Fibroblast of skin of back (primary cell): ENCODE measurements around the gene ADARB1.
"Not testable (repeated sequence)": the region's sequence is repeated elsewhere in the genome, so short reads cannot be mapped to it uniquely, and the experiment has no call there.

Experiments
- DNase-seq: peaks from one replicate; pipeline ENCODE4 v3.0.0-alpha.2; 2013

The ADARB1 gene

DNA sequence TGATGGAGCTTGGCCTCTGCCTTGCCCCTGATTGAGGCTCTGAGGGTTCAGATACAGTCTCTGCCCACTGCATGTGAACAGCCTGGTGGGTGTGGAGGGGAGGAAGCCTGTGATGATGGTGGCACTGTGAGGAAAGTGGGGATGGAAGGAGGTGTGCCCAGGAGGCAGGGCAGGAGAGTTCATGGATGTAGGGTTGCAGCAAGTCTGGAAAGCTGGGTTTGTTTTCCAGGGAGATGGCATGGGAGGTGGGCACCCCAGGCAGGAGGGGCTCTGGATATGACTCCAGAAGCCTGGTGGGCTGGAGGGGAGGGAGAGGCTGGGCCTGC is 63.2 kb downstream of the ADARB1 start:
- DNase-seq: no peak

DNA sequence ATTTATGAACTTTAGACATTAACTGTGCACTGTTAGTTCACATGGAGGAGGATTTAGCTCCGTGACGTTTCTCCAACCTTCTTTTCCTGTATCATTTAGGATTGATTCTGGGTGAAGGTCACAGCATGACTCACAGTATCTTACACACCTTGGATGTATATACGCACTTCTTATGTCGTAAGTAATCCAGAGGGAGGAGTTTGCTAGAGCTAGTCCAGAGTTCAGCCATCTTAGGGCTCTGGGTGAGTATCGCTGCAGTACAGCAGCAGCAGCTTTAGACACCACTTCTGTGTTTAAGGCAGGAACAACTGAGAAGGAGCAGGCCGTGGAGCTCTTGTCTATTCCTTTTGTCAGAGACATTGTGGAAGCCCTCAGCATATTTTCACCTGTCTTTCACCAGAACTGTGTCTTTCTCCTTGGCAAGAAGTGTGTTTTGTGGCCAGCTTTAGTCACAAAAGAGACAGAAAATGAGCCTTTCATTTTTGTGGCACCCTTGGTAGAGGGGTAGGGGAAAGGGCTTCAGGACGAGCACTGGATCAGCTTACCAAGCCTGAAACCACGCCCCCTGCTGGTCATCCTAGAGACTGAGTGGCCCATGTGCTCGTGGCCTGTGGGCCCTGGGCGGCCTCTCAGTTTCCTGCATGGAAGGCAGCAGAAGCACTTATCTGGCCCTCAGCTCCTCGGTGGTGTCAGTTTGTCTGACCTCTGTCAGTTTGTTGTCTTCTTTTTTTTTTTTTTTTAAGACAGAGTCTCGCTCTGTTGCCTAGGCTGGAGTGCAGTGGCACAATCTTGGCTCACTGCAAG is 64.0 kb downstream of the ADARB1 start:
- DNase-seq: peak; percentile 68

DNA sequence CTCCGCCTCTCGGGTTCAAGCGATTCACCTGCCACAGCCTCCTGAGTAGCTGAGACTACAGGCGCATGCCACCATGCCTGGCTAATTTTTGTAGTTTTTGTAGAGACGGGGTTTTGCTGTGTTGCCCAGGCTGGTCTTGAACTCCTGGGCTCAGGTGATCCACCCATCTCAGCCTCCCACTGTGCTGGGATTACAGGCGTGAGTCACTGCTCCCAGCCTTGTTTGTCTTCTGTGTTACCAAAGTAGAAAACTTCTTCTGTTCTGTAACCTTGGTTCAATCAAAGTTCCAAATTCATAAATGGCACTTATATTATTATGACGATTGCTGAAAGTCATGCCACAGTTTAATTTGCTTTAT is 64.6 kb downstream of the ADARB1 start:
- DNase-seq: peak; percentile 22

DNA sequence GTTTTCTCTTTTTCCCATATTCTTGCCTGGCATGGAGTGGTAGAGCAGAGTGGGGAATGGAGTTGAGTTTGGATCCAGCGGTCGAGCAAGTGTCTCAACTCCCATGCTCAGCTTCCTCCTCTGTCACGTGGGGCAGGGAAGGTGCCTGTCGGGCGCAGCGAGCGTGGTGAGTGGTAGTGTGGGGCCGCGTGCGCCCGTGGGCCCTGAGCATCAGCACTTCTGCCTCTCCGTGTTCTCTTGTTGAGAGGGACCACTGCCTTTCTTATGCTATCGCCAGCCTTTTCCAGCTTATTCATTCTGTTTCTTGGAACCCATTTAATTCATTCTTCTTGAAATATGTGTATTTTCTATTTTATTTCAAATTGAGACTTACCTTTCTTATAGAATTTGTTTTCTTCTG is 65.1 kb downstream of the ADARB1 start:
- no peak for DNase-seq

DNA sequence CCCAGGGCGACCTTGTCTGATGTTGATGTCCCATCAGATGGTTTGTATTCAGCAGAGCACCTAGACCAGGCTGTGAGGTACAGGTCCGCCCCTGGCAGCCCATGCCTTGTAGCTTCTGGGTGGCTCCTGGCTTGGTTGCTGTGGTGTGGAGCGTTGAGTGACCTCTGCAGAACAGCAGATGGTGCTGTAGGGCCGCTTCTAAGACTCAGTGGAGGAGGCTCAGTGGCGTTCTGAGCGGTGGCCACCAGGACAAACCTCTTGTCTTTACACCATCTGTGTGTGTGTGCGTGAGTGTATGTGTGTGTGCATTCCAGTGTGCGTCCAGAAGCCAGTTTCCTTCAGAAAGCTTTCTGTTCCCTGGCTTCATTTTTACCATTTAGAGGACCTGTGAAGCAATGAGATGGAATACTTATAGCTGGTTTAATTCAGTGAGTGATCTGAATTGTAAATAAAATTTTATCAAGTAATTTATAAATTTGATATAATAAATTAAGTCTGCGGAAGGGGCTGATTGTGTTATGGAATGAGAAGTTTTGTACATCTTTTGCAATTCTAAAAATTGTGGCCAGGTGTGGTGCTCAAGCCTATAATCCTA is 66.1 kb downstream of the ADARB1 start:
- DNase-seq: peak; percentile 91

DNA sequence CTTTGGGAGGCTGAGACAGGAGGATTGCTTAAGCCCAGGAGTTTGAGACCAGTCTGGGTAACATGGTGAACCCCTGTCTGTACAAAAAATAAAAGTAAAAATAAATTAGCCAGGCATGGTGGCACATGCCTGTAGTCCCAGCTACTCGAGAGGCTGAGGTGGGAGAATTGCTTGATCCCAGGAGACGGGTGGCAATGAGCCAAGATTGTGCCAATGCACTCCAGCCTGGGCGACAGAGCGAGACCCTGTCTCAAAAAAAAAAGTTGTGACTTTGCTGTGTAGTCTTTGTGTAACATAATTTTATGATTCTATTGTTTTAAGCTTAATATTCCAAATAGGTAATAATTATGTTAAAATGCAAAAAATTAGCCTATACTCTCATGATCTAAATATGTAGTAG is 66.6 kb downstream of the ADARB1 start:
- not testable (repeated sequence) for DNase-seq

DNA sequence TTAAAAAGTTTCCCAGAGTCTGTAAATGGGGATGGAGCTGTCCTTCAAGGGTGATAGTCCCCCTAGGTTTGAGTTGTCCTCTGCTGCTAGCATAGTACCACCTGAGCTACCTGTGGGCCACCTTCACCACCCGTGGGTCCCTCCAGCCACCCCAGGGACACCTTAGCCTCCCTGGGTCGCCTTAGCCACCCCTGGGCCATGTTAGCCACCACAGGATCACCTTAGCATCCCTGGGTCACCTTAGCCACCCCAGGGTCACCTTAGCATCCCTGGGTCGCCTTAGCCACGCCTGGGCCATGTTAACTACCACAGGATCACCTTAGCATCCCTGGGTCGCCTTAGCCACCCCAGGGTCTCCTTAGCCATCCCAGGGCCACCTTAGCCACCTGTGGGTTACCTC is 67.1 kb downstream of the ADARB1 start:
- DNase-seq: no peak

DNA sequence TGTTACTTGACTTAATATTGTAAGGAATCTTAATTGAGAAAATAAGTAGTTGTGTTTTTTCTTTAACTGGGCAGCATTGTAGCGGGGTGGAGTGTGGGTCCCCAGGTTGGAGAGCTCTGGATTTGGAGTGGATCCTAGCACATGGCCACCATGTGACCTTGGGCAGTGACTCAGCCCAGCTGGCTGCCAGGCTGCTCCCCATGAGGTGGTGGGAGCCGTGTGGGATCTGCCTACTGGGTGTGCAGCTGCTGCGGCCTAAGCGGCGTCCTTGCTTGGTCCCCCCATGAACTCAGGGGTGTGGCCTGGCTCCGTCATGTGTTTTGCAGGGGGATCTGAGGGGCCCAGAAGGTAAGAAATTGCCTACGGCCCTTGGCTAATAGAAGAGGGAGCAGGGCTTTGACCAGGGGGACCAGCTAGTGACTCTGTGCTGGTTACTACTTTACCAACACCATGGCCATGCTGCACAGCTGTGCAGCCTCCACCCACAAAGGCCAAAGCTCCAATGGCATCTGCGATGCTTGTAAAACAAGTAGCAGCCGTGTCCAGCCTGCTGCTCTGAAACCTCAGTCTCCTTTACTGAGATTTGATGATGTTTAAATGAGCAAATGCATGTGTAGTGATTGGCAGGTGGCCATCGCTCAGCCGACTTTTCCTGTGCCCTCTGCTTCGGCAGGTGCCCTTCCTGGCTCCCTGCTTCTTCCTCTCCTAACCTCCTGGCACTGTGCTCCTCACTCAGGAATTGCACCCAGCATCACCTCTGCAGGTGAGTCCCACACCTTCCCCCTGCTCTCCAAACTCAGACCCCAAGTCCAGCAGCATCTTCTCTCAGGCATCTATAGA is 68.3 kb downstream of the ADARB1 start:
- DNase-seq: peak; percentile 82

DNA sequence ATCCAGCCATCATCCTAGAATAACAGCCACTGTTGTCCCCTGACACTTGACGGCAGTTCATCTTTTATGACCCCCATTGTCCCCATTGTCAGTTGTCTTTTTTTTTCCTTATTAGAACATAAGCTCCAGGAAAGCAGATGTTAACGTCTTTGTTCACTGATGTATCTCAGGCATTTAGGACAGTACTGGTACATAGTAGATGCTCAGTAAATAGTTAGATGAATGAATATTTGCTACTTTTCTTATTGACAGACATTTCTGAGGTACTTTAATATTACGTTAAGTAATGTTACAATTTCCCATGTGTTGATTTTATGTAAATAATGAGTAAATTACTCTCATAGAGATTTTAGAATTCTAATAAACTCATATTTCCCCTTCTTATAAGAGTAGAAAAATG is 69.5 kb downstream of the ADARB1 start:
- no peak for DNase-seq

DNA sequence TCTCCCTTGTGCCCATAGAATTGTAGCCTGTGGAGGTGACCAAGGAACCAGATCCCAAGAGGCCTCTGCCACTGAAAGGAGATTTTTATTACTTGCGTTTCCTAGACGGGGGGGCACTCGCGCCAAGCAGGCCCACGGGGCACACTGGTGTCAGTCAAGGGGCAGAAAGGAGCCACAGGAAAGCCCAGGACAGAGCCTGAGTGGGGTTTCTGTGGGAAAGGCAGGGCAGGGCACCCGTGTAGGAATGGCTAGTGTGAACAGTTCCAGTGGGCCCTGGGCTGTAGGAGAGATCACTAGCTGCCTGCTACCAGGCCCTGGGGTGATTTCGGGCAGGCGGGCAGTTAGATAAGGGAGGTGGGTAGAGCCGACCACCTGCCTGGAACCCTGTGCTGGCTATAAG is 70.8 kb downstream of the ADARB1 start:
- no peak for DNase-seq

DNA sequence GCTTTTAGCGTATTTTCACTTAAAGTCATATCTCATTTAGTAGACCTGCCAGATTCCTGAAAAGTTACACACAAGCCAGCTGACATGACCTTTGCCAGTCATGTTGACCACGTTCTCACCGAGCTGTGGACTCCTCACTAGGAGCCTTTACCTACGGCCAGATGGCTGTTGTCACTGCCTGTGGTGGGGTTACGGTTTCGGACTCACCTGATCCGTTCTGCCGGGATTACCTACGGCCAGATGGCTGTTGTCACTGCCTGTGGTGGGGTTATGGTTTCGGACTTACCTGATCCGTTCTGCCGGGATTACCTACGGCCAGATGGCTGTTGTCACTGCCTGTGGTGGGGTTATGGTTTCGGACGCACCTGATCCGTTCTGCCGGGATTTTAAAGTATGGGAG is 71.5 kb downstream of the ADARB1 start:
- DNase-seq: not testable (repeated sequence)

DNA sequence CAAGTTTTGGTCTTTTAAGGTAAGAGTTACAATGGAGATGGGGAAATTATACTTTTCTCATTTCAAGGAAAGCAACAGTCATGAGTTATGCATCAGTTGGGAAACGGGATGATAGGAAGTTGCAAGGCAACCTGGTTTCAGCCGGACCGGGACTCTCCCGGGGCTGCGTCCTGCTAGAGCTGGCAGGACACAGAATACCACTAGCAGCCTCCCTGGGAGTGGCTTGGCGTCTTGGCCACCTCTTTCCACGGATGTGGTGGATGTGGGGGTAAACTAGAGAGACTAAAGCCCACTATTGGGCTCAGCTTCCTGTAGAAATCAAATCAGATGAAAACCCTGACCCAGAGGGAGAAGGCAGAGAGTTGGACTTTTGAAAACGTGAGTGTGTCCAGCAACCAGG is 71.9 kb downstream of the ADARB1 start:
- DNase-seq: no peak

DNA sequence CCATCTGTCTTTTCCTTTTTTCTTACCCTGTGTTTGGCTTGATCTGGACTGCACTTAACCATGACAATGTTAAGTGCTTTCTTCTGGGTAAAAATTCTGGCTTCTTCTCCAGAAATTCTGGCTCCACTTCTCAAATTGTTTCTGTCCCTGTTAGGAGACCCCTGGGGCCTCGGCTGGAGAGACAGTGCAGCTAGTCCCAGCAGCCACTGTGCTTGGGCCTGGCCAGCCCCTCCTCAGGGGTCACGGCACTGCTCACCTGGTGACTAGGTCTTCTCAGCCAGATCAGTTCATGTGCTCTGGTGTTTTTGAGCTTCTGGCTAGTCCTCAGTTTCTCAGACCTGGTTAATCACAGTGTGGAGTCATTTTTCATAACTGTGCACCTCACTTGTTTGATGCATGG is 72.4 kb downstream of the ADARB1 start:
- DNase-seq: no peak

DNA sequence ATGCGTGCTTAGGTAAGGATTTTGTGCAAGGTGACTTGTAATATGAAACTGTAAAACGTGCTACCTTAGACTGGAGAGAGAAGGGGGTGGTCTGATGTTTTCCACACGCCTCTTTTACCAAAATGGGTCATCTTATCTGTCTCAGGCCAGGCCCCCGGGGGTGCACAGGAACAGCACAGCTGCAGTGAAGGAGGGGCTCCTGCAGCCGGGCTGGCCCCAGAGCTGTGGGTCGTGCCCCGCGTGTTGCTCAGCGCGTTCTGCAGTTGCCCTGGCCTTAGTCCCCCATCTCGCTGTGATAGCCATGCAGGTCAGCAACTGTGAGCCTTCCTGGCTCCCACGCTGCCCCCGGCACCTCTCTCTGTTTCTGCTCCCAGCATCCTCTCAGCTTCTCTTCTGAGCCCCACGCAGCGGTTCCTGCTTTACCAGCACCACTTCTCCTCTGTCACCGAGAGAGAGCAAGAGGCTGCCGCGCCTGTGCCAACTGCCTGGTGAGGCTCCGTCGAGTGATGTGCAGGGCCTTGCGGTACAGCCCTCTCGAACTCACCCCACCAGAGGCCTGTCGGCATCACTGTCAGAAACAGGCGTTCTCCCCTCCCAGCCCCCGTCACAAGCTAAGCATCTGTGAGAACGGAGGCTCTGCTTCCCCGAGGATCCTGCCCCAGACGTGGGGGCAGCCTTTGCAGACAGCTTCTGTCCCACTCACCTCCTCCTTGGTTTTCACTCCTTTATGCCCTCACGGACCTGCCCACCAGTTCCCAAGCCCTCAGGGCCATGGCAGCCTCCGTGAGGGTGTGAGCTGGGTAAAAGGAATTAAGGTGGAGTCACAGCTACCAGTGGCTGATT is 73.3 kb downstream of the ADARB1 start:
- no peak for DNase-seq

DNA sequence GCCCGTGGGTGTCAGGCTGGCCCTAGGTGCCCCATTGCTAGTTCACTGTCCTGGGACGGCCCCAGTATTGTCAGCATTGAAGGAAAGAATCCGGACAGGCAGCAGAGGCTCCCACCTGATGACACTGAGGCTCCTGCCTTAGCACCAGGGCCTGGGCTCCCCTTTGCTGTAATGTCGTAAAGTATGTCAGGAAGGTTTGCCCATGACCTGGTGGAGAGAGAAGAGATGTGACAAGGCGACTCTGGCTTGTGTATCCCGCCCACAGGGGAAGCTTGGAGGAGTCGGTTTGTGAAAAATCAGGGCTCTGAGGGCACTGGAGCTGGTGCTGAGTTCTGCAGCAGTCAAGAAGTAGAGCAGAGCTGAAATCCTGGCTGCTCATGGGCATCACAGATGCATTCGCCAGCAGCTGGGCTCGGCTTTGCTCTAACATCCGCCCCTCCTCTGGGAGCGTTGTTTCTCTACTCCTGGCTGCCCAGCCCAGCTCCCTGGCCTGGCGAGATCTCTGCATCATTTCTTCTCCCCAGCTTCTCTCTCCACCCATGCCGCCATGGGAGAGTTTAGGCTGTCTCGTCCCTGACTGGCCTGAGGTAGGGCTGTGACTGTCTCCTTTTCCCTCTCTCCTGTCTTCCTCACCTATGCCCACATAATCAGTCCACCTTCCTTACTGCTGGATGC is 74.1 kb downstream of the ADARB1 start:
- no peak for DNase-seq

DNA sequence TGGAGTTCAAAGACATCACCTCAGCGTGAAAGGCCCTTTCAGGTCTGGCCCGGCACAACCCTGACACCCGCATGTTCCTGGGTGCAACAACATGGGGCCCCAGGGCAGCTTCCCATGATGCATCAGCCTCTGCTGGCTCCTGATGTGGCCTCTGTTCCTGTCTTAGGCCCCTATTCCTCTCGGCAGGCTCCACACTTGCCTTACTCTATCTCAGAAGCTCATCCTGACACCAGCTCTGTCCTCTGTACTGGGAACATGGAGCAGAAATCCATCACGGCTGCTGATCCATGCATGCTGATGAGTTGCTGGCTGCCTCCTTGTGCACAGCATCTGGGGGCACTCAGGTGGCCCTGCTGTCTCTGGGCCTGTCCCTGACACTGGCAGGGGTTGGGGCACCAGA is 74.6 kb downstream of the ADARB1 start:
- DNase-seq: no peak

DNA sequence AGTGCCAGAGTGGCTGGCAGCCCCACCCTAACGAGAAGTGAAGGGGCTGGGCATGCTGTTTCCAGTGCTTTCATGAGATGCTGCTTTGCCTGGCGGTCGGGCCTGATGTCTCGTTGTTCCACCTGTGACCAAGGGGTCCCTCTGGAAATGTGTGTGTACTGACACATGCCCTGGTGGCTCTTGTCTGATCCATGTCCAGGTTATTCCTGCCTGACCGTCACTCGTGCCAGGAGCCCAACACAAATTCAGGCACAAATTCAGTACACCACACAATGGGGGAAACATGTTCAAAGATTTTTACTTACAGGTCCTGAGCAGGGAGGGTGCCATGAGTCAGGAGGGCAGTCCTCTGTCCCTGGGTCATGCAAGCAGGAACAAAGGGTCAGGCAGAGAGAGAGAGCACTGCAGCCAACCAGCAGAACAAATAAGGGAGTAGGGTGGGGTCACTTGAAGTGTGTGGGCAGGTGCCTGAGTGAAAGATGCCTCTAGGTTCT is 76.3 kb downstream of the ADARB1 start:
- no peak for DNase-seq

DNA sequence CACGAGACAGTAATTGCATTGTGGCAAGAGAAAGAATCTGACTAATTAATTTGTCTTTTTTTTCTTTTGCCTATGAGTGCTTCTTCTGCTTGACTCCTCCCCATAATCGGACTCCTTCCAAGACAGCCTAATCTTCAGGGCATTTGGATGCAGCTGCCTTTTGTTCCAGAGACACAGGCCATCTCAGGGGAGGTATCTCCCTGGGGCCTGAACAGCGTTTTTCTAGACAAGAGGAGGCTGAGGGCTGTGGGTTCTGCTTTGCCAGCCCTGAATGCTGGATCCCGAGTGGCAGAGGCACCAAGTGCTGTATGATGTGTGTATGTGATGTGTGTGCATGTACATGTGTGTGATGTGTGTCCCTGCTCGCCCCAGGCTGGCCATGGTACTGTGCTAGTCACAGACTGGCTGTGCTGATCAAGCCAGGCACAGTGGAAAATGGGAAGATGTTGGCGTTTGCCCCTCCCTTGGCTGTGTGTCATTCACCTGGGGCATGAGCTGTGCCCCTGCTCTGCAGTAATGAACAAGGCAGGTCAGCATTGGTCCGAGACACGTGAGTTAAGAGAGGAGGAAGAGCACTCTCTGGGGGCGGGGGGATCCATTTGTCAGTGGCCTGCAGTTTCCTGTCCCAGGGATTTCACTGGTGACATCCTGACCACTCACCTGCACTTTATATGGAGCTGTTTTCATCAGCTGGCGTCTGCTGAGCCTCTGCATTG is 77.2 kb downstream of the ADARB1 start:
- no peak for DNase-seq

DNA sequence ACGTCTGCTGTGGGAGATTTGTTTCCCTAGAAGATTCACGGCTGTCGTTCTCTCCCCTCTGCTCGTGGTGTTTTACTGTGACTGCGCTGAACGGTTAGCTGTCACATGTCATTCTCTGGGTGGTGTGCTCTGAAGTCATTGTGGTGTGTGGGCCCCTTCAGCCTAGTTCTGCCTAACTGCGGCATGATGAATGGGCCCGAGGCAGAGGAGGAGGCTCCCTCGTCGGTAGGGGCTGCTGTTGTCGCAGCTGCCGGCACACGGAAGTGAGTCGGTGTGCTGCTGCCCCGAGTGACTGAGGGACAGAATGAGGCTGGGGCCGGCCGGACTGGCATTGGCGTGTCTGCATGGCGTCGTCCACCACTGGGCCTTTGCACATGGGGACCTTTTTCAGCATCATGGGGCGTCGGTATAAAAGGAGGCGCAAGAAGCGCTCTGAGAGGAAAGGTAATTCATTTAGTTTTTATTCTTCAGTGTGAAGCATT is 77.9 kb downstream of the ADARB1 start:
- DNase-seq: peak; percentile 66

DNA sequence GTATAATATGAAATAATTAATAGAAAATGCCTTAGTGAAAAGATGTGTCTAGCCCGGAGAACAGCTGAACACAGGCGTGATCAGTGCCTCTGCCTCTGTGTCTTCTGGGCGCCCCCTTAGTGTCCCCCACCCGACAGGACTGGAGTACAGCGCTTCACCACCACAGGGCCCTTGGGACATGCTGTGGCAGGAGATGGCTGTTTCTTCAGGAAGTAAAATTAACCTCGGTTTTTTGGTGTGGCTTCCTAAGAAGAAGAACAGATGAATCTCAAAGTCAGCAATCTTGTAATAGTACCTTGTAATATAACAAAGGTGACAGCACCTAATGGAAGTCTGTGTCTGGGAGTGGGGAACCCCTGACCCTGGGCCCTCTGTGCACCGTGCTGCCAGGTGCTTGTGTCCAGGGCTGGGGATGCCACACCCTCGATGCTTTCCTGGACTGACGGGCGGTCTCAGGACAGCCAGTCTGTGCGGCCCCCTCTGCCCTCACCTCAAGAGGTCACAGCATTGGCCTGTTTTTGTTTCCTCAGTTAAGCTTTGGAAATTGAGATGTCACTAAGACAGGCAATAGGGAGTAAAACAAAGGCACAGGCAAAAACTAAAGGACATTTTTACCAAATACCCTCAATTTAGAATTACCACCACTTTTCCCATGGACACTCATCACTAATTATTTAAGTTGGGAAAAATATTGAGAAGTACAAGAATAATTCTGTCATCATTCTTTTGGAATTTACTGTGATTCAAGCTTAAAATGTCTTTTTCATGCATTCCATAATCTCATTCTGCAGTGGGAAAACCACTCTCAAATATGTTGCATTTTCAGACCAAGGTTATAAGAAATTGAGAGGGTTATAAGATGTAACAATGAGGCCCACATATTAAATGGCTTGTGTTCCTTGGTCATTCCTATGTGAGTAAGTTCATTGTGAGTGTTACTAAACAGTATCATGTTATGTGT is 79.3 kb downstream of the ADARB1 start:
- DNase-seq: peak; percentile 88
